Trophoblast cell (in vitro differentiated cells and primary cell): Measurements from ENCODE around the gene KIF3C.
"Not testable (repeated sequence)": the region's sequence is repeated elsewhere in the genome, so short reads cannot be mapped to it uniquely, and the experiment has no call there.

Experiments used
- DNase-seq, 2 donors: peaks; one replicate each; pipeline ENCODE4 v3.0.0-alpha.2; 2016
- H2AFZ ChIP-seq: 2 replicates; pipeline ENCODE4 v1.6.1; 2013; ENCODE audit warnings: low read length, moderate library complexity, mild to moderate bottlenecking; ENCODE audit not compliant: insufficient read depth, poor library complexity
- H2AK5ac ChIP-seq: 2 replicates; pipeline ENCODE4 v1.6.1; 2013; ENCODE audit warnings: mild to moderate bottlenecking, low read length
- H2BK120ac ChIP-seq: 2 replicates; pipeline ENCODE4 v1.6.1; 2013; ENCODE audit warnings: low read length, mild to moderate bottlenecking, moderate library complexity; ENCODE audit not compliant: insufficient read depth, poor library complexity
- H2BK12ac ChIP-seq: 2 replicates; pipeline ENCODE4 v1.6.1; 2013; ENCODE audit warnings: mild to moderate bottlenecking, low read length, moderate library complexity
- H2BK5ac ChIP-seq: 2 replicates; pipeline ENCODE4 v1.6.1; 2013; ENCODE audit warnings: low read length, low read depth, moderate library complexity, mild to moderate bottlenecking; ENCODE audit not compliant: poor library complexity
- H3K14ac ChIP-seq: 2 replicates; pipeline ENCODE4 v1.6.1; 2013; ENCODE audit warnings: mild to moderate bottlenecking, low read length
- H3K18ac ChIP-seq: 2 replicates; pipeline ENCODE4 v1.6.1; 2013; ENCODE audit warnings: mild to moderate bottlenecking, low read length
- H3K23ac ChIP-seq: 2 replicates; pipeline ENCODE4 v1.6.1; 2013; ENCODE audit warnings: low read length
- H3K27ac ChIP-seq: 2 replicates; pipeline ENCODE4 v1.5.1; 2013; ENCODE audit warnings: low read depth, mild to moderate bottlenecking, inconsistent platforms, low read length, moderate library complexity
- H3K27me3 ChIP-seq: 2 replicates; pipeline ENCODE4 v1.6.1; 2013; ENCODE audit warnings: inconsistent platforms, mild to moderate bottlenecking, low read length, moderate library complexity; ENCODE audit not compliant: insufficient read depth
- H3K36me3 ChIP-seq, 2 experiments: 1 replicate in 1 of 2; 2 replicates in 1 of 2; pipeline ENCODE4 v1.6.1; 2013; ENCODE audit warnings: low read length in 2 of 2, mild to moderate bottlenecking in 2 of 2, moderate library complexity in 1 of 2; ENCODE audit not compliant: insufficient read depth in 2 of 2, control insufficient read depth in 1 of 2
- H3K4ac ChIP-seq: 2 replicates; pipeline ENCODE4 v1.6.1; 2013; ENCODE audit warnings: low read depth, mild to moderate bottlenecking, low read length, moderate library complexity
- H3K4me1 ChIP-seq, 2 experiments: 1 replicate in 1 of 2; 2 replicates in 1 of 2; pipeline ENCODE4 v1.6.1; 2013; ENCODE audit warnings: low read length in 2 of 2, mild to moderate bottlenecking in 2 of 2, moderate library complexity in 1 of 2; ENCODE audit not compliant: insufficient read depth in 2 of 2, control insufficient read depth in 1 of 2
- H3K4me2 ChIP-seq: 2 replicates; pipeline ENCODE4 v1.6.1; 2013; ENCODE audit warnings: inconsistent platforms, mild to moderate bottlenecking, low read length, moderate library complexity
- H3K4me3 ChIP-seq: 2 replicates; pipeline ENCODE4 v1.5.1; 2013; ENCODE audit warnings: mild to moderate bottlenecking, low read depth, low read length, inconsistent platforms
- H3K79me1 ChIP-seq: one replicate; pipeline ENCODE4 v1.6.1; 2013; ENCODE audit warnings: low read length
- H3K79me2 ChIP-seq: 2 replicates; pipeline ENCODE4 v1.6.1; 2013; ENCODE audit warnings: low read length, mild to moderate bottlenecking; ENCODE audit not compliant: control insufficient read depth, insufficient read depth, poor library complexity
- H3K9ac ChIP-seq: 2 replicates; pipeline ENCODE4 v1.6.1; 2013; ENCODE audit warnings: mild to moderate bottlenecking, low read length
- H3K9me3 ChIP-seq: 2 replicates; pipeline ENCODE4 v1.6.1; 2013; ENCODE audit warnings: low read depth, mild to moderate bottlenecking, control low read depth, inconsistent platforms, low read length; ENCODE audit not compliant: insufficient read depth
- H4K12ac ChIP-seq: 2 replicates; pipeline ENCODE4 v1.6.1; 2013; ENCODE audit warnings: low read depth, mild to moderate bottlenecking, low read length, moderate library complexity
- H4K8ac ChIP-seq: 2 replicates; pipeline ENCODE4 v1.6.1; 2013; ENCODE audit warnings: low read depth, mild to moderate bottlenecking, low read length, moderate library complexity
- H4K91ac ChIP-seq: one replicate; pipeline ENCODE4 v1.6.1; 2013; ENCODE audit warnings: low read depth, mild to moderate bottlenecking, low read length, moderate library complexity
- WGBS: extraction: QIAGEN DNeasy Blood & Tissue Kit; methylation state at CpG from one replicate; pipeline ENCODE4 v1.1.7; 2013; ENCODE audit warnings: missing lambda C conversion rate; ENCODE audit not compliant: insufficient read length, insufficient coverage; ENCODE audit errors: extremely low coverage; 5-methylcytosine and 5-hydroxymethylcytosine counted together

The KIF3C gene

DNA sequence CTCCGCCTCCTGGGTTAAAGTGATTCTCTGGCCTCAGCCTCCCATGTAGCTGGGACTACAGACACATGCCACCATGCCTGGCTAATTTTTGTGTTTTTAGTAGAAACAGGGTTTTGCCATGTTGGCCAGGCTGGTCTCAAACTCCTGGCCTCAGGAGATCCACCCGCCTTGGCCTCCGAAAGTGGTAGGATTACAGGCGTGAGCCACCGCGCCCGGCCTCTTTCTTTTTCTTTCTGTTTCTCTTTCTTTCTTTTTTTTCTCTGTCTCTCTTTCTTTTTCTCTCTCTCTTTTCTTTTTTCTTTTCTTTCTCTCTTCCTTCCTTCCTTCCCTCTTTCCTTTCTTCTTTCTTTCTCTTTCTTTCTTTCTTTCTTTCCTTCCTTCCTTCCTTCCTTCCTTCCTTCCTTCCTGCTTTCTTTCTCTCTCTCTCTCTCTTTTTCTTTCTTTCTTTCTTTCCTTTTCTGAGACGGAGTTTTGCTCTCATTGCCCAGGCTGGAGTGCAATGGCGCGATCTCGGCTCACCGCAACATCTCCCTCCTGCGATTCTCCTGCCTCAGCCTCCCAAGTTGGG is 16.6 kb upstream of the KIF3C start:
- H3K9ac ChIP-seq, H4K12ac ChIP-seq, H3K4ac ChIP-seq, H2BK5ac ChIP-seq, H3K79me2 ChIP-seq, H3K79me1 ChIP-seq, H4K8ac ChIP-seq, H3K4me1 ChIP-seq, H3K27ac ChIP-seq, H3K9me3 ChIP-seq, H3K14ac ChIP-seq, H3K18ac ChIP-seq, H2AFZ ChIP-seq, H3K4me2 ChIP-seq, H3K36me3 ChIP-seq, H2AK5ac ChIP-seq, DNase-seq, H3K23ac ChIP-seq, H3K27me3 ChIP-seq, H3K4me3 ChIP-seq: not testable (repeated sequence)
- peak overlapping the region; percentile 46 for H2BK120ac ChIP-seq
- H2BK12ac ChIP-seq = peak overlapping the region; percentile 58
- peak overlapping the region; percentile 27 for H4K91ac ChIP-seq
- no CpG with 5 or more reads among the region's 13 CpGs for WGBS

DNA sequence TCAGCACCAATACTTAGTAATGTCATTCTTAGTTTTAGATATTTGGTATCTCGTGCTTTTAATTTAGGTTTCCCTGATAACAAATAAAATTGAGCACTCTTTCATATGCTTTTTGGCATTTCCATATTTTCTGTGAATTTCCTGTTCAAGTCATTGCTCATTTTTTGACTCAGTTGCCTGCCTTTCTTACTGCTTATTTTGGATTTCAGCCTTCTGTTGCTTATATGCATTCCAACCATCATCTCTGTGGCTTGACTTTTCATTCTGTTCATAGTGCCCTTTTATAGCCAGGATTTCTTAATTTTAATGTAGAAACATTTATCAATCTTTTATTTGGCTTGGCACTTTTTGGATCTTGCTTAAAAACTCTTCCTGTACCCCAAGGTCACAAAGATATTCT is 14.5 kb upstream of the KIF3C start:
- H3K36me3 ChIP-seq = no peaks in the 10 kb centered on the region
- no peak overlapping the region for H3K23ac ChIP-seq
- H3K27ac ChIP-seq = no peak overlapping the region
- no peak overlapping the region for H3K14ac ChIP-seq
- H3K18ac ChIP-seq = no peak overlapping the region
- no peaks in the 10 kb centered on the region for H3K79me2 ChIP-seq
- DNase-seq = no peak
- no peaks in the 10 kb centered on the region for H3K9me3 ChIP-seq
- H3K4me3 ChIP-seq = no peak overlapping the region
- no CpG with 5 or more reads among the region's 1 CpG for WGBS
- no peak overlapping the region for H3K4ac ChIP-seq
- H3K27me3 ChIP-seq = no peaks in the 10 kb centered on the region
- no peak overlapping the region for H4K8ac ChIP-seq
- H2BK12ac ChIP-seq = no peak overlapping the region
- H3K79me1 ChIP-seq = peaks cover 3% of the 10 kb centered on the region
- no peak overlapping the region for H2BK5ac ChIP-seq
- peaks cover 3 to 6% of the 10 kb centered on the region in 2 experiments for H3K4me1 ChIP-seq
- no peak overlapping the region for H4K12ac ChIP-seq
- H3K4me2 ChIP-seq = no peak overlapping the region
- no peak overlapping the region for H3K9ac ChIP-seq
- H2AK5ac ChIP-seq = no peak overlapping the region
- H2BK120ac ChIP-seq = no peak overlapping the region
- no peak overlapping the region for H4K91ac ChIP-seq
- no peak overlapping the region for H2AFZ ChIP-seq

DNA sequence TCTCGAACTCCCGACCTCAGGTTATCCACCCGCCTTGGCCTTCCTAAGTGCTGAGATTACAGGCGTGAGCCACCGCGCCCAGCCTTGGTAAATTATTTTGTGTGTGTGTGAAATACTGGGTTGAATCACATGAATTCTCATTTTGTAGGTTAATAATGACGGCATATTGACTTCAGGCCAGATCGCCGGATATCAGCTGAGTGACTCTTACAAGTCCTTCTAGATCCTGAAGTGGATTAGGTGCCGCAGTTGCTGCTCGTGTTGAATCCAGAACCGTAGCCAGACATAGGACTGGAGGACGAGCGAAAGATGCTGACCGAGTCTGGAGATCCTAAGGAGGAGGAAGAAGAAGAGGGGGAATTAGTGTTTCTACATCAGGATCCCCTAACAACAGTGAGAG is 12.2 kb upstream of the KIF3C start:
- H3K27me3 ChIP-seq = no peaks in the 10 kb centered on the region
- DNase-seq = no peak
- H3K4me2 ChIP-seq = no peak overlapping the region
- H2AFZ ChIP-seq = no peak overlapping the region
- H3K4me3 ChIP-seq = no peak overlapping the region
- H4K8ac ChIP-seq = no peak overlapping the region
- H2BK120ac ChIP-seq = no peak overlapping the region
- peak overlapping the region; percentile 15 for H2BK5ac ChIP-seq
- peaks cover under 1 to 3% of the 10 kb centered on the region in 2 experiments for H3K4me1 ChIP-seq
- no peak overlapping the region for H3K14ac ChIP-seq
- H3K9ac ChIP-seq = no peak overlapping the region
- no peak overlapping the region for H4K91ac ChIP-seq
- no peaks in the 10 kb centered on the region for H3K79me2 ChIP-seq
- H3K23ac ChIP-seq = no peak overlapping the region
- no CpG with 5 or more reads among the region's 15 CpGs for WGBS
- H3K79me1 ChIP-seq = peaks cover under 1% of the 10 kb centered on the region
- no peaks in the 10 kb centered on the region for H3K9me3 ChIP-seq
- no peak overlapping the region for H3K18ac ChIP-seq
- no peak overlapping the region for H2AK5ac ChIP-seq
- H4K12ac ChIP-seq = no peak overlapping the region
- no peak overlapping the region for H3K4ac ChIP-seq
- H2BK12ac ChIP-seq = no peak overlapping the region
- no peak overlapping the region for H3K27ac ChIP-seq
- H3K36me3 ChIP-seq = no peaks in the 10 kb centered on the region

DNA sequence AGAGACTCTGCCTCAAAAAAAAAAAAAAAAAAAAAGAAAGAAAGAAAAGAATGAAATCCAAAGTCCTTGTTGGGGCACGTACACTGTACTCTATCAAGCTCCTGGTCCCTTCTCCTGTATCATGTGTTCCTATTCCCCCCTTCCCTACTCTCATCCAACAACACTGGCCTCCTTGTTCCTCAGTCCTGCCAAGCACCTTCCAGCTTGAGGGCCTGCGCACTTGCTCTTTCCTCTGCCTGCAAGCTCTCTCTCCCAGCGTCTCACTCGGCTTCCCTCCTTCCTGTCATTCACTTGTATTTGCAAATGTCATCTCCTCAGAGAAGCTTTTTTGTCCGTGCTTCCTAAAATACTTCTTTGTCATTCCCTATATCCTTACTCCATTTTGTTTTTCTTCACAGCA is 10.8 kb upstream of the KIF3C start:
- WGBS = no CpG with 5 or more reads among the region's 5 CpGs
- Histone ChIP-seq H3K4me2 (no peak overlapping the region), H3K18ac (no peak overlapping the region), H3K9ac (no peak overlapping the region), H3K4me3 (no peak overlapping the region), H4K8ac (no peak overlapping the region), H3K79me2 (no peaks in the 10 kb centered on the region), H3K36me3 (no peaks in the 10 kb centered on the region), H2BK120ac (no peak overlapping the region), H2AFZ (no peak overlapping the region), H2BK5ac (no peak overlapping the region), H3K4me1 (no peaks in the 10 kb centered on the region), H3K79me1 (no peaks in the 10 kb centered on the region), H2AK5ac (peak overlapping the region; percentile 75), H4K91ac (no peak overlapping the region), H3K27ac (no peak overlapping the region), H3K27me3 (no peaks in the 10 kb centered on the region), H2BK12ac (peak overlapping the region; percentile 54), H3K4ac (no peak overlapping the region), H3K23ac (no peak overlapping the region), H4K12ac (no peak overlapping the region), H3K14ac (no peak overlapping the region), H3K9me3 (no peaks in the 10 kb centered on the region)
- DNase-seq = no peak
